Iris pigment epithelial cell (primary cell): ENCODE results near the gene INPP4B.
A peak's percentile ranks its signal among the peaks of the same experiment; 100 is the strongest.

Source experiments
- DNase-seq: peaks from one replicate; pipeline ENCODE4 v3.0.0-alpha.2; 2011; ENCODE audit warnings: low read depth

The INPP4B gene

GRCh38 chr4:142408003-142408441 is 438.1 kb downstream of the INPP4B start:
- peak; percentile 74 for DNase-seq

GRCh38 chr4:142407596-142407995 is 438.5 kb downstream of the INPP4B start:
- DNase-seq: peak; percentile 40

GRCh38 chr4:142406917-142407501 is 439.1 kb downstream of the INPP4B start:
- no peak for DNase-seq

GRCh38 chr4:142406499-142406835 is 439.6 kb downstream of the INPP4B start:
- DNase-seq: peak; percentile 18

- DNase-seq: peak; percentile 56
Measured at GRCh38 chr4:142405695-142406498, 440.2 kb downstream of the INPP4B start.

GRCh38 chr4:142405021-142405694 is 440.9 kb downstream of the INPP4B start:
- DNase-seq: peak; percentile 71

- DNase-seq: peak; percentile 89
Measured at GRCh38 chr4:142404191-142404611, 441.9 kb downstream of the INPP4B start.

GRCh38 chr4:142402900-142403299 is 443.2 kb downstream of the INPP4B start:
- DNase-seq: peak; percentile 77

- no peak for DNase-seq
Measured at GRCh38 chr4:142402156-142402555, 443.9 kb downstream of the INPP4B start.

GRCh38 chr4:142397364-142397991 is 448.6 kb downstream of the INPP4B start:
- peak; percentile 34 for DNase-seq

- DNase-seq: peak; percentile 24
Measured at GRCh38 chr4:142396279-142396678, 449.8 kb downstream of the INPP4B start.

GRCh38 chr4:142393127-142393526 is 453.0 kb downstream of the INPP4B start:
- no peak for DNase-seq

- DNase-seq: no peak
Measured at GRCh38 chr4:142386856-142387255, 459.2 kb downstream of the INPP4B start.

GRCh38 chr4:142386449-142386848 is 459.7 kb downstream of the INPP4B start:
- no peak for DNase-seq

GRCh38 chr4:142383800-142384470 is 462.2 kb downstream of the INPP4B start:
- no peak for DNase-seq

GRCh38 chr4:142383354-142383753 is 462.7 kb downstream of the INPP4B start:
- no peak for DNase-seq

- no peak for DNase-seq
Measured at GRCh38 chr4:142380052-142380602, 466.0 kb downstream of the INPP4B start.

- DNase-seq: peak; percentile 81
Measured at GRCh38 chr4:142379277-142380051, 466.6 kb downstream of the INPP4B start.

GRCh38 chr4:142378179-142378578 is 467.9 kb downstream of the INPP4B start:
- no peak for DNase-seq

GRCh38 chr4:142377342-142378091 is 468.6 kb downstream of the INPP4B start:
- DNase-seq: no peak
